SJCRH30 (cell line): ENCODE measurements around the gene RGR. TPM values are rescaled to one million over a fixed set of nuclear protein-coding genes. Genes with fewer than 3 reads are reported as not detected.

ENCODE experiments used
- DNase-seq, 2 experiments: peaks; one replicate each; pipeline ENCODE4 v3.0.0-alpha.2; 2015 to 2020
- H3K27ac ChIP-seq: fragments of 250-450 bp; sonication (Bioruptor Pico); 2 replicates; pipeline ENCODE4 v1.5.1; 2020; ENCODE audit warnings: mild to moderate bottlenecking, moderate library complexity
- H3K27me3 ChIP-seq: fragments of 250-450 bp; sonication (Bioruptor Pico); 2 replicates; pipeline ENCODE4 v1.5.1; 2020; ENCODE audit warnings: mild to moderate bottlenecking, moderate library complexity
- H3K36me3 ChIP-seq: fragments of 250-450 bp; sonication (Bioruptor Pico); 2 replicates; pipeline ENCODE4 v1.5.1; 2020; ENCODE audit warnings: mild to moderate bottlenecking, moderate library complexity
- H3K4me1 ChIP-seq: fragments of 250-450 bp; sonication (Bioruptor Pico); 2 replicates; pipeline ENCODE4 v1.5.1; 2020; ENCODE audit warnings: mild to moderate bottlenecking, moderate library complexity
- H3K4me3 ChIP-seq: fragments of 250-450 bp; sonication (Bioruptor Pico); 2 replicates; pipeline ENCODE4 v1.5.1; 2020; ENCODE audit warnings: mild to moderate bottlenecking, moderate library complexity
- H3K9me3 ChIP-seq: fragments of 250-450 bp; sonication (Bioruptor Pico); replicated peaks from 2 replicates; pipeline ENCODE4 v1.5.1; 2020; ENCODE audit warnings: mild to moderate bottlenecking, moderate library complexity
- total RNA-seq: library from RNA; depleted of rRNA; stranded (reverse); fragments of >200 nt; shearing (Covaris generic); gene quantifications from 2 replicates; pipeline ENCODE4 v1.2.3, GENCODE V29; 2014; rRNA removed

Gene RGR
- 0.58 and 1.1 TPM in 2 replicates for total RNA-seq

DNA sequence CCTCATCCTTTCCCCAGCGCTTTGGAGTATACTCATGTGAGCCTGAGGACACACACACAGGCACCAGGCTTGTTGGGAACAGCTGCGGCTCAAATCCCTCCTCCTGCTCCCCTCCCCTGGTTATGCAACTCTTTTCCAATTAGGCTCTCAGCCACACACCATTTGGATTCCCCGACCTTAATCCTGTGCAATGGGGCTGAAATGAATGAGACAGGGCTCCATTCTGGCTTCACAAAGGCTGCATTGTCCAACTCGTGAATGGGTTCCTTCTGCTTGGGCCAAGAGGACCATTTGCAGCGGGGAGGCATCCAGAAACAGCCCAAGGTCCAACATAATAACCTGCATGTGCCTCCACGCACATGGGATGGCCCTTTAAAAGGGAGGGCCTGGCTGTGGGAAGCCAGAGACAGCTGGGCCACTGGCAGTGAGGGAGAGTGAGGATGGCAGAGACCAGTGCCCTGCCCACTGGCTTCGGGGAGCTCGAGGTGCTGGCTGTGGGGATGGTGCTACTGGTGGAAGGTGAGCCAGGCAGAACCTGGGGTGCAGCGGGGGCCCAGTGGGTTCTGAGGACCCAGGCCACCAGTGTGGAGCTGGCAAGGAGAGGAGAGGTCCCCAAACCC, at the start of gene RGR:
RGR (plus strand) TSS at position 403 of the 620 bp plus-strand sequence; CDS start at position 441, 38 bp downstream.
- H3K4me1 ChIP-seq: peaks cover 12% of the 10 kb centered on the region
- no peaks in the 10 kb centered on the region for H3K36me3 ChIP-seq
- H3K27ac ChIP-seq: peak within 1 kb of the TSS; percentile 71
- H3K4me3 ChIP-seq: peak within 1 kb of the TSS; percentile 50
- H3K9me3 ChIP-seq: no peaks in the 10 kb centered on the region
- peak; percentile 83 to 93 for DNase-seq
- no peaks in the 10 kb centered on the region for H3K27me3 ChIP-seq

GRCh38 chr10:84196083-84196482, 48.8 kb upstream of the RGR start:
- H3K4me3 ChIP-seq: no peak overlapping the region
- H3K4me1 ChIP-seq: no peaks in the 10 kb centered on the region
- H3K27me3 ChIP-seq: no peaks in the 10 kb centered on the region
- H3K36me3 ChIP-seq: no peaks in the 10 kb centered on the region
- peak in 1 of 2 experiments; percentile 6 for DNase-seq
- H3K9me3 ChIP-seq: no peaks in the 10 kb centered on the region
- H3K27ac ChIP-seq: no peak overlapping the region

- H3K36me3 ChIP-seq: no peaks in the 10 kb centered on the region
- H3K9me3 ChIP-seq: no peaks in the 10 kb centered on the region
- no peaks in the 10 kb centered on the region for H3K4me1 ChIP-seq
- no peaks in the 10 kb centered on the region for H3K27me3 ChIP-seq
- no peak for DNase-seq
- H3K27ac ChIP-seq: no peak overlapping the region
- H3K4me3 ChIP-seq: no peak overlapping the region
These were observed 47.9 kb upstream of the RGR start for GRCh38 chr10:84196941-84197340.

DNA sequence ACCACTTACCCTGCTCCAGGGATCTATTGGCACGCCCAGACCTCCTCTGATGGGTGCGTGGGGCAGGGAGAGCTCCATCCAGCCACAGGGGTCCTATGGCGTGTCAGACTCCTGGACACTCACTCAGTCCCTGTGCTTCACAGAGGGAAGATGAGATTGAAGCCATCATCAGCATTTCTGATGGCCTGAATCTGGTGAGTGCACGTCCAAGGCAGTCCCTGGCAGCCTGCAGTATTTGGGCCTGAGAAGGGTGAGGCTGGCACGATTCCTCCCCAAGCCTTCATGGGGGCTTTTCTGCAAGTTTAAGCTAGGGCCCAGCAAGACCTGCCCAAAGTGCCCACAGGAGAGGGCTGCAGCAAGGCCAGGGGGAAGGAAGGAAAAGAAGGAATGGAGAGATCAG, 47.2 kb upstream of the RGR start:
- H3K9me3 ChIP-seq: no peaks in the 10 kb centered on the region
- H3K36me3 ChIP-seq: no peaks in the 10 kb centered on the region
- no peak overlapping the region for H3K4me3 ChIP-seq
- no peaks in the 10 kb centered on the region for H3K4me1 ChIP-seq
- no peak for DNase-seq
- H3K27ac ChIP-seq: no peak overlapping the region
- H3K27me3 ChIP-seq: no peaks in the 10 kb centered on the region

- no peak for DNase-seq
- H3K4me3 ChIP-seq: no peak overlapping the region
- no peaks in the 10 kb centered on the region for H3K36me3 ChIP-seq
- no peaks in the 10 kb centered on the region for H3K9me3 ChIP-seq
- H3K4me1 ChIP-seq: no peaks in the 10 kb centered on the region
- no peak overlapping the region for H3K27ac ChIP-seq
- no peaks in the 10 kb centered on the region for H3K27me3 ChIP-seq
These were observed 46.5 kb upstream of the RGR start for GRCh38 chr10:84198206-84198915.

- no peaks in the 10 kb centered on the region for H3K36me3 ChIP-seq
- H3K27ac ChIP-seq: no peak overlapping the region
- H3K4me3 ChIP-seq: no peak overlapping the region
- no peaks in the 10 kb centered on the region for H3K27me3 ChIP-seq
- no peak for DNase-seq
- H3K4me1 ChIP-seq: no peaks in the 10 kb centered on the region
- H3K9me3 ChIP-seq: no peaks in the 10 kb centered on the region
These were observed 44.2 kb upstream of the RGR start for GRCh38 chr10:84200537-84201243.

DNA sequence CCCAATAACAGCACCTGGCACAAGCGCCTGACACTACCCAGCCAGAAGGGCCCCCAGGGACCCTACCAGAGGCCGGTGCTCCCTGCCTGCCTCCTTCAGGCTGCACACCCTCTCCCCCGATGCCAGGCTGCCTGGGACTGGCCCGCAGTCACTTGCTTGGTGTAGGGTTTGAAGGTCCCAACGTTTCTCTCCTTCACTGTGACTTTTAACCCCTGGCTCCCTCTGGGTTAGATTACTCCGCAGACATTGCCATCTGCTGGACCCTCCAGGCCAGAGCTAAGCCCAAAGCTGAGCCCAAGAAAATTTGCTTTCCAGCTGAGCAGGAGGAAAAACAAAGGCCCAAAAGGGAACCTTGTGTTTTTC, 43.6 kb upstream of the RGR start:
- no peaks in the 10 kb centered on the region for H3K36me3 ChIP-seq
- no peaks in the 10 kb centered on the region for H3K27me3 ChIP-seq
- no peak overlapping the region for H3K27ac ChIP-seq
- H3K4me3 ChIP-seq: no peak overlapping the region
- no peaks in the 10 kb centered on the region for H3K4me1 ChIP-seq
- no peak for DNase-seq
- H3K9me3 ChIP-seq: no peaks in the 10 kb centered on the region

- Histone ChIP-seq H3K4me3 (no peak overlapping the region), H3K4me1 (no peaks in the 10 kb centered on the region), H3K27ac (no peak overlapping the region)
These were observed 43.2 kb upstream of the RGR start for GRCh38 chr10:84201682-84202081.

DNA sequence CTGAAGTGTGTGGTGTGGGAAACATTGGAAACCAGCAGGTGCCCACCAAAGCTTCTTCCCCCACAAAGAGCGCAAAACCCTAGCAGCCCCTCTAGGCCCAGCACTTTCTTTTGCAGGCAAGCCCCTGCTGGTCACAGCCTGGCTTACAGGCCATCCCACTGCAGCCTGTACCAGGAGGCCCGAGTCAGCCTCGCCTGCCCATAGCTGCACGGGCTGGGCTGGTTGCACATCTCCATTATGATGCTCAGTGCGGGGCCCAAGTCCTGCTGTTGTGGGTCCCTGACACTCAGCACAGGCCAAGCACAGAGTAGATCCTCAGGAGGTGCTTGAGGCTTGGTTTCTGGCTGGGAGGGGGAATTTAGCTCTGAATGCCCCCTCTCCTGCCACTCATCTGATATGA, 42.5 kb upstream of the RGR start:
- H3K4me1 ChIP-seq: no peaks in the 10 kb centered on the region

More at GRCh38 chr10:84201682-84202081, 43.2 kb upstream of the RGR start:
- H3K9me3 ChIP-seq: no peaks in the 10 kb centered on the region
- no peaks in the 10 kb centered on the region for H3K36me3 ChIP-seq
- H3K27me3 ChIP-seq: no peaks in the 10 kb centered on the region
- no peak for DNase-seq

GRCh38 chr10:84204122-84204521, 40.7 kb upstream of the RGR start:
- H3K9me3 ChIP-seq: no peaks in the 10 kb centered on the region
- no peak overlapping the region for H3K4me3 ChIP-seq
- H3K4me1 ChIP-seq: no peaks in the 10 kb centered on the region
- H3K27me3 ChIP-seq: no peaks in the 10 kb centered on the region
- no peak overlapping the region for H3K27ac ChIP-seq
- no peaks in the 10 kb centered on the region for H3K36me3 ChIP-seq
- no peak for DNase-seq

More for the DNA sequence above, 42.5 kb upstream of the RGR start:
- Histone ChIP-seq H3K4me3 (no peak overlapping the region), H3K36me3 (no peaks in the 10 kb centered on the region), H3K9me3 (no peaks in the 10 kb centered on the region), H3K27me3 (no peaks in the 10 kb centered on the region), H3K27ac (no peak overlapping the region)
- DNase-seq: no peak

GRCh38 chr10:84204610-84205009, 40.2 kb upstream of the RGR start:
- no peaks in the 10 kb centered on the region for H3K9me3 ChIP-seq
- no peaks in the 10 kb centered on the region for H3K27me3 ChIP-seq
- H3K36me3 ChIP-seq: no peaks in the 10 kb centered on the region
- DNase-seq: no peak
- no peak overlapping the region for H3K27ac ChIP-seq
- no peak overlapping the region for H3K4me3 ChIP-seq
- H3K4me1 ChIP-seq: no peaks in the 10 kb centered on the region

DNA sequence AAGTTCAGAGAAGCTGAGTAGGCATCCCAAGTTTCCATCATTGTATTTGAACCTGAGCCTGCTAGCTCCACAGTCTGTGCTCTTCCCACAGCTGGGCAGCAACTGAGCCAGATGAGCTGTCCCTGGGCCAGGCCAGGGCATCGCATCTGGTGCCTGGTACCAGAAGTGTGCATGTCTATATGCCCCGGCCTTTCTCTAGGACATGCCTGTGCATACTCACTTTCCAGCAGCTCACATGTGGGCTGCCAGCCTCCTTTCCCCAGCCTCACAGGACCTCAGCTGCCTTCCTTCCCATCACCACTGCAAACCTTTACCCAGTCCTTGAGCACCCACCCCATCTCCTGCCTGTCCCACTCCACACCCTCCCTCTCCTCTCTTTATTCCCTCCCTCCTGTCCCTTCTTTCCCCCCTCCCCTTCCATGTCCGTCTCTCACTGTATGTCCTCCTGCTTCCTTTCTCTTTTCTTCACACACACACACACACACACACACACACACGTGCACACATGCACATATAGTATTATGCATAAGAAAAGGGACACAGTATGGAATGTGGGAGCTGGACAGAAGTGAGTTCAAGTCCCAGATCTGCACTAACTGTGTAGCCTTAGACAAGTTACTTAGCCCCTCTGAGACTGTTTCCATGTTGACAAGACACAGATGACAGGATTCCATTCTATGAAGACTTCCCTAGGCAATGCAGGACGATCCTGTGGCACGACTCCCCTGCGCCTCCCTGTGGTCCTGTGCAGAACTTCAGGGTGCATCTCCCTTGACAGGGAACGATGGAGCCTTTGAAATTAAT, 39.6 kb upstream of the RGR start:
- Histone ChIP-seq H3K27me3 (no peaks in the 10 kb centered on the region), H3K9me3 (no peaks in the 10 kb centered on the region), H3K27ac (no peak overlapping the region), H3K4me3 (no peak overlapping the region), H3K4me1 (no peaks in the 10 kb centered on the region), H3K36me3 (no peaks in the 10 kb centered on the region)
- DNase-seq: peak; percentile 12 to 41

DNA sequence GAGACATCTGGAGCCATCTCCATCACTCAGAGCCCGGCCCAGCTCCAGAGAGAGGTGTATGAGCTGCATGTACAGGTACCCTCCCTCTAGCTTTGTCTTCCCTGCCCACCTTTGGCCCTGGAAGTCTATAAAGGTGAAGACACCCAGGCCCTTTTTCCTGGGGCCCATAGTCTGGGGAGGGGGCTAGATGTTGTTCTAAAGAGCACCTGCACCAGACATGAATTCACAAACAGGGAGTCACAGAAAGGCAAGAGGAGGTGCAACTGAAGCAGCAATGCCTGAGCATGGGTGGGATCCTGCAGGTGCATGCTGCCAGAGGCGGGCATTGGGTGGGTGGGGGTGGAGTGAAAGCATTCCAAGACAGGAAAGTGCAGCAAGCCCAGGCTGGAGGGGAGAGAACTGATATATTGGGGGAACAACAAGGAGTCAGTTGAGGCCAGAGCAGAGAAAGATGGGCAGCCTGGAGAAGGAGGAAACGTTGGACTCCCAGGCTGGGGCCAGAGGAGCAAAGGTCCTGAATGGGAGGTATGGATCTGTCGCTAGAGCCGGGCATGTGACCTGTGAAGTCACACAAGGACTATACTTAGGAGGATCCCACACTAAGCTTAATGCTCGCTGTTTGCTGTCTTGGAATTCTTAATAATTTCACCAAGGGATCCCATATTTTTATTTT, 38.9 kb upstream of the RGR start:
- H3K9me3 ChIP-seq: no peaks in the 10 kb centered on the region
- H3K27me3 ChIP-seq: no peaks in the 10 kb centered on the region
- DNase-seq: no peak
- H3K4me1 ChIP-seq: no peaks in the 10 kb centered on the region
- no peaks in the 10 kb centered on the region for H3K36me3 ChIP-seq
- H3K27ac ChIP-seq: no peak overlapping the region
- no peak overlapping the region for H3K4me3 ChIP-seq

DNA sequence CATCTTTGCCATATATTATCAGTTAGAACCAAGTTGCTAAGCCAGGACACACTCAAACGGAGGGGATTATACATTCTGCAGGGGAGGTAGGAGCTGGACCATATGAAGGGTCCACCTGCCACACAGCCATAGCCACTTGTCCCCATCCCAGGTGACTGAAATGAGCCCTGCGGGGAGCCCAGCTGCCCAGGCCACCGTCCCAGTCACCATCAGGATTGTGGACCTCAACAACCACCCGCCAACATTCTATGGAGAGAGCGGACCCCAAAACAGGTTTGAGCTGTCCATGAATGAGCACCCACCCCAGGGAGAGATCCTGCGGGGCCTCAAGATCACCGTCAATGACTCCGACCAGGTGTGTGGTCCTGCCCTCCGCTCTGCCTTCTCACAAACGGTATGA, 36.8 kb upstream of the RGR start:
- Histone ChIP-seq H3K36me3 (no peaks in the 10 kb centered on the region), H3K27ac (no peak overlapping the region), H3K9me3 (no peaks in the 10 kb centered on the region), H3K27me3 (no peaks in the 10 kb centered on the region), H3K4me3 (no peak overlapping the region), H3K4me1 (no peaks in the 10 kb centered on the region)
- no peak for DNase-seq
